Esophagus (tissue), 2 donors: ENCODE data around the gene TNPO3. TPM values are rescaled to one million over a fixed set of nuclear protein-coding genes. Genes with fewer than 3 reads are reported as not detected.

Experiments used
- H3K27ac ChIP-seq, 2 donors: one replicate each; pipeline ENCODE4 v1.5.1; 2013; ENCODE audit warnings: low read depth in 2 of 2, mild to moderate bottlenecking in 2 of 2, inconsistent platforms in 1 of 2, low read length in 1 of 2, moderate library complexity in 1 of 2
- H3K27me3 ChIP-seq, 2 donors: one replicate each; pipeline ENCODE4 v1.6.1; 2013; ENCODE audit warnings: low read length in 2 of 2, control low read depth in 1 of 2, mild to moderate bottlenecking in 1 of 2; ENCODE audit not compliant: insufficient read depth in 2 of 2, control insufficient read depth in 1 of 2
- H3K36me3 ChIP-seq, 2 donors: one replicate each; pipeline ENCODE4 v1.6.1; 2013; ENCODE audit warnings: low read length in 1 of 2; ENCODE audit not compliant: control insufficient read depth in 2 of 2, insufficient read depth in 2 of 2
- H3K4me1 ChIP-seq, 2 donors: one replicate each; pipeline ENCODE4 v1.6.1; 2013; ENCODE audit warnings: low read length in 1 of 2; ENCODE audit not compliant: control insufficient read depth in 2 of 2, insufficient read depth in 2 of 2
- H3K4me3 ChIP-seq, 2 donors: one replicate each; pipeline ENCODE4 v1.5.1; 2013; ENCODE audit warnings: low read length in 2 of 2, mild to moderate bottlenecking in 2 of 2, low read depth in 1 of 2, moderate library complexity in 1 of 2
- H3K9me3 ChIP-seq, 2 donors: one replicate each; pipeline ENCODE4 v1.6.1; 2013; ENCODE audit warnings: mild to moderate bottlenecking in 2 of 2, low read depth in 1 of 2, low read length in 1 of 2, moderate library complexity in 1 of 2; ENCODE audit not compliant: control insufficient read depth in 2 of 2, insufficient read depth in 1 of 2
- WGBS, 2 donors: extraction: QIAGEN DNeasy Blood & Tissue Kit; methylation state at CpG; one replicate each; pipeline ENCODE4 v1.1.7; 2013; 5-methylcytosine and 5-hydroxymethylcytosine counted together
- polyA plus RNA-seq, 2 donors: library from polyadenylated mRNA; stranded (reverse); fragments of 200-250 nt; gene quantifications; one replicate each; pipeline ENCODE4 v1.2.3, GENCODE V29; 2013
- donor health status: healthy with polysubstance abuse.
- donor health status: Bipolar disorder and iron deficiency.

TNPO3 gene
- polyA plus RNA-seq, 2 donors: 11.6 to 19.9 TPM

DNA sequence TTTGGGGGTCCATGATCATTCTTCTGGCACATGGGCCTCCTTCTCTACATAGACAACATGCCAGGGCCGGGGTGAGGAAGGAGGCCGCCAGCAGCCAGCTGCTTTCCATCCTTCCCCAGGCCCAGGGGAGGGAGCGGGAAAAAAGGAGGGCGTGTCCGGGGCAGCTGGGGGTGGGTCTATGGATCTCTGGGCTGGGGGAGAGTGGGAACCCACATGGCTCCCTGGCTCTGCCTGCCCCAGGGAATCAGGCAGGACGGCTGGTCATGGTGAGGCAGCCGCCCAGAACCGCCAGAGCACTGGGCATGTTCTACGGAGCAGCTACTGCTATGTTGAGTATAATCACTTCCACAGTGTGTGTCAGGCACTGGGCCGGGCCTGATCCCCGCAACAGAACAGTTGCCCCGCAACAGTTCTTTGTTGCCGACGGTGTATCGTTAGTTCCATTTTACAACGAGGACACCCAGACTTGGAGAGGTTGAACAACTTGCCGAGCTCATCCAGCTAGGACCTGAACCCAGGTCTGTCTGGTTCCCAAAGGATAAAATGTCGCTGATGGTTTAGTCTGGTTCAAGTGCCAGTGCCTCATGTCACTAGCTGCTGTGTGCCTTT is 123.6 kb downstream of the TNPO3 start:
- Histone ChIP-seq H3K27ac (no peak overlapping the region), H3K27me3 (no peaks in the 10 kb centered on the region), H3K4me1 (no peaks in the 10 kb centered on the region), H3K4me3 (no peak overlapping the region), H3K9me3 (no peaks in the 10 kb centered on the region), H3K36me3 (no peaks in the 10 kb centered on the region)
- 93 to 94% methylated on average over 18 of the region's 18 CpGs for WGBS, 2 donors

- Histone ChIP-seq H3K27ac (no peak overlapping the region), H3K27me3 (no peaks in the 10 kb centered on the region), H3K36me3 (no peaks in the 10 kb centered on the region), H3K4me3 (no peak overlapping the region), H3K4me1 (no peaks in the 10 kb centered on the region), H3K9me3 (no peaks in the 10 kb centered on the region)
- WGBS, 2 donors: 79 to 84% methylated on average over 14 of the region's 14 CpGs
Measured at GRCh38 chr7:128928882-128929788, 125.8 kb downstream of the TNPO3 start.

- H3K27ac ChIP-seq: no peak overlapping the region
- WGBS, 2 donors: 94 to 95% methylated on average over 8 of the region's 8 CpGs
- no peaks in the 10 kb centered on the region for H3K27me3 ChIP-seq
- no peaks in the 10 kb centered on the region for H3K9me3 ChIP-seq
- H3K36me3 ChIP-seq: no peaks in the 10 kb centered on the region
- H3K4me1 ChIP-seq: no peaks in the 10 kb centered on the region
- no peak overlapping the region for H3K4me3 ChIP-seq
Measured at GRCh38 chr7:128928159-128928813, 126.6 kb downstream of the TNPO3 start.

GRCh38 chr7:128924707-128925588 is 130.0 kb downstream of the TNPO3 start:
- H3K27me3 ChIP-seq: peaks cover 0 to 3% of the 10 kb centered on the region in 2 donors
- H3K4me3 ChIP-seq: no peak overlapping the region
- 74 to 75% methylated on average over 8 of the region's 8 CpGs for WGBS, 2 donors

DNA sequence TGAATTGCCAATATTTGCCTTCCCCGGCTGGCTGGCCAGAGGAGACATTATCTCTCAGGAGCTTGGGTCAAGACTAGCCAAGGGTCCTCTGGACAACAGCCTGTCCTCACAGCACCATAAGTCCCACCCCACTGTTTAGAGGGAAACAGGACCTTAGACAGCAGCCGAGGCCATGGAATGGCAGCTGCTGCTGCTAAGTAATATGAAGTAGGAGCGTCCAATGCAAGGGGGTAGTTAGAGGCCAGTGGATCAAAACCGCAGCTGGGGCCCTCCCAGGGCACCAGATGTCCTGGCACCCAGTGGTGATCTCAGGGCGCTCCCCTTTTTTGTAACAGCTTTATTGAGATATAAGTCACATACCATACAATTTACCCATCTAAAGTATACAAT is 131.5 kb downstream of the TNPO3 start:
- no peaks in the 10 kb centered on the region for H3K9me3 ChIP-seq
- peaks cover 0 to 3% of the 10 kb centered on the region in 2 donors for H3K27me3 ChIP-seq
- H3K4me3 ChIP-seq: no peak overlapping the region
- WGBS, 2 donors: 75 to 81% methylated on average over 5 of the region's 5 CpGs
- peaks cover 0 to 2% of the 10 kb centered on the region in 2 donors for H3K4me1 ChIP-seq
- H3K36me3 ChIP-seq: no peaks in the 10 kb centered on the region
- no peak overlapping the region for H3K27ac ChIP-seq

More at GRCh38 chr7:128924707-128925588, 130.0 kb downstream of the TNPO3 start:
- peaks cover 0 to 2% of the 10 kb centered on the region in 2 donors for H3K4me1 ChIP-seq
- H3K27ac ChIP-seq: no peak overlapping the region
- H3K9me3 ChIP-seq: no peaks in the 10 kb centered on the region
- H3K36me3 ChIP-seq: no peaks in the 10 kb centered on the region

DNA sequence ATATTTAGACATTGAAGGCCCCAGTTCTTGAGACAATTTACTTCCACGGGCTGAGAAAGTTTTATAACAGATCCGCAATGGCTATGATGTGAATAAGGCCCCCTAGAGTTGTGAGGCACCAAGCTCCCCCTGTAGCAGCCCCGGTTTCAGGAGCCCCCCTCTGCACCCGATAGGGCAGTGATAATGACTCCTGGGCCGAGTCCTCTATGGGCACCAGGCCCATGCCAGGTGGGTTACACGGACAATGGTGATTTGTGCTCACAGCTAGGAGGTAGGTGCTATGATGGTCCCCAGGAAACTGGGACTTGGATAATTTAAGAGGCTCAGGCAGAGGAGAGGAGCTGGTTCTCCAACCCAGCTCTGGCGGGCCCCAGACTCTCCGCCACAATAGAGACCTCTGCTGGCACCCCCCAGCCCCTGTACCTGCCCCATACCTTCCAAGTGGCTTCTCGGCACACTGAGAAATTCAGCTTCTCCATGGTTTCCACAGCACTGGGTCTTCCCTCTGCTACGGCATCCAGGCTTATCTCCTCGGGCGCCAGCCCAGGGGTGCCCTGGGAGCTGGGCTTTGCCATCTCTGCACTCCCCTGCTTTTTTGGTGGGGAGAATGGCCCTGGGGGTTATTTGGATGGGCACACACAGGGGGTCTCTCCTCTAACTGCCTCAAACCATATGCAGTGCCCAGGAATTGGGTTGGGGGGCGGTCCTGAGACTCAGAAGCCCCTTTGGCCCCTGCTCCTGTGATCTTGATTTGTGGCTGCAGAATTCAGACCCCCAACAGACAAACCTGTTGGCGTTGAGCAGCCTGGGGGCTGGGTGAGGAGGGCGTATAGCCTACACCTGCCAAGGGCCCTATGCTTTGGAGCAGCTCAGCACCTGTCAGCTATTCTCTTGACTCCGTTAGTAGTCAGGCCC is 132.2 kb downstream of the TNPO3 start:
- no peaks in the 10 kb centered on the region for H3K9me3 ChIP-seq
- peaks cover 0 to 3% of the 10 kb centered on the region in 2 donors for H3K27me3 ChIP-seq
- H3K4me1 ChIP-seq: peaks cover 0 to 2% of the 10 kb centered on the region in 2 donors
- WGBS, 2 donors: 77 to 82% methylated on average over 16 of the region's 16 CpGs
- no peaks in the 10 kb centered on the region for H3K36me3 ChIP-seq
- no peak overlapping the region for H3K4me3 ChIP-seq
- no peak overlapping the region for H3K27ac ChIP-seq

DNA sequence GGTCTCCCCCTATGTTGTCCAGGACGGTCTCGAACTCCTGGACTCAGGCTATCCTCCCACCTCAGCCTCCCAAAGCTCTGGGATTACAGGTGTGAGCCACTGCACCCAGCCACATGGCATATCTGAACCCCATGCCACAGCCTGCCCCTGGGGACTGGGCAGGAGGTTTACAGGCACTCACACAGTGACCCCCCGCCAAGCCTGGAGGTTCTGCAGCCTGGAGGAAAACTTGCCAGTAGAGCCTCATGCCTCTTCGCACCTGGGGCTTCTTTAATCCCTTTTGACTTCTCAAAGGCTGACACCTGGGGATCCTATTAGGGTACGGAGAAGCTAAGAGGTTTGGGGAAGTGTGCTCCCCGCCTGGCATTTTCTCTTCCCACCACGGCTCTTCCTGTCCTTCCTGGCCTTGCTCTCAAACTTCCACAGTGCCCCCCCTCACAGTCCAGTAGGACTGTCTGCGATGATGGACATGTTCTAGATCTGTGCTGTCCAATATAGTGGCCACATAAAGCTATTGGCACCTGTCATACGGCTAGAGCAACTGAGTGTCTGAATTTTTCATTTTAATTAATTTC is 133.0 kb downstream of the TNPO3 start:
- H3K4me3 ChIP-seq: no peak overlapping the region
- H3K4me1 ChIP-seq: peaks cover 0 to 2% of the 10 kb centered on the region in 2 donors
- H3K27me3 ChIP-seq: peaks cover 0 to 3% of the 10 kb centered on the region in 2 donors
- no peak overlapping the region for H3K27ac ChIP-seq
- no peaks in the 10 kb centered on the region for H3K9me3 ChIP-seq
- no peaks in the 10 kb centered on the region for H3K36me3 ChIP-seq
- WGBS, 2 donors: 75 to 86% methylated on average over 9 of the region's 9 CpGs

GRCh38 chr7:128920913-128921582 is 133.9 kb downstream of the TNPO3 start:
- no peaks in the 10 kb centered on the region for H3K9me3 ChIP-seq
- 40 to 53% methylated on average over 13 of the region's 13 CpGs for WGBS, 2 donors
- H3K4me3 ChIP-seq: no peak overlapping the region
- no peak overlapping the region for H3K27ac ChIP-seq
- H3K27me3 ChIP-seq: peaks cover 0 to 3% of the 10 kb centered on the region in 2 donors
- no peaks in the 10 kb centered on the region for H3K36me3 ChIP-seq
- H3K4me1 ChIP-seq: peaks cover 0 to 2% of the 10 kb centered on the region in 2 donors
